MCF 10A (cell line): ENCODE data around the gene RLBP1. TPM values are rescaled to one million over a fixed set of nuclear protein-coding genes. Genes with fewer than 3 reads are reported as not detected.

ENCODE experiments used
- BruUV-seq: library from RNA; stranded (reverse); fragments of 400-500 nt; replicated peaks from 2 replicates; lab custom pipeline; 2021; lab: Mats Ljungman, UMichigan
- CTCF ChIA-PET: fragments of 300-600 bp; sonication (Branson Sonifier 250); formaldehyde crosslinking; extraction: SDS; loops from one replicate; lab custom pipeline; 2021; ENCODE audit warnings: antibody characterized with exemption, inconsistent platforms; lab: Yijun Ruan, JAX
- POLR2A ChIA-PET: fragments of 300-600, 350-650 bp; sonication (Branson Sonifier 250); formaldehyde crosslinking; extraction: SDS; loops from one replicate; lab custom pipeline; 2020; ENCODE audit warnings: antibody characterized with exemption, inconsistent platforms; lab: Yijun Ruan, JAX
- DNase-seq: peaks from one replicate; pipeline ENCODE4 v3.0.0-alpha.2; 2018; ENCODE audit not compliant: unreplicated experiment
- H3K27ac Mint-ChIP-seq: one replicate; pipeline ENCODE4 v1.8.0; 2022; ENCODE audit warnings: mild to moderate bottlenecking, low read depth, mixed read lengths; ENCODE audit not compliant: unreplicated experiment
- H3K27me3 Mint-ChIP-seq: one replicate; pipeline ENCODE4 v1.8.0; 2022; ENCODE audit warnings: mixed read lengths; ENCODE audit not compliant: insufficient read depth, unreplicated experiment
- H3K36me3 Mint-ChIP-seq: one replicate; pipeline ENCODE4 v1.8.0; 2022; ENCODE audit warnings: mild to moderate bottlenecking, moderate library complexity, mixed read lengths; ENCODE audit not compliant: insufficient read depth, unreplicated experiment
- H3K4me1 Mint-ChIP-seq: one replicate; pipeline ENCODE4 v1.8.0; 2022; ENCODE audit warnings: mixed read lengths; ENCODE audit not compliant: insufficient read depth, unreplicated experiment
- H3K4me3 Mint-ChIP-seq: one replicate; pipeline ENCODE4 v1.8.0; 2022; ENCODE audit warnings: mild to moderate bottlenecking, moderate library complexity, mixed read lengths; ENCODE audit not compliant: unreplicated experiment
- H3K9me3 Mint-ChIP-seq: one replicate; pipeline ENCODE4 v1.8.0; 2022; ENCODE audit warnings: mixed read lengths; ENCODE audit not compliant: unreplicated experiment
- intact Hi-C: fragments of 100-400 bp; cut with micrococcal nuclease; formaldehyde crosslinking; loops from 2 replicates; pipeline ENCODE4 v1.14.1; 2022
- total RNA-seq: library from RNA; stranded (reverse); gene quantifications from 2 replicates; pipeline ENCODE4 v1.2.3, GENCODE V29; 2022
- TF ChIP-seq, protein P1 (sequence below): fragments of 200-600 bp; IDR thresholded peaks from one replicate; pipeline ENCODE4 v1.8.0; 2022; ENCODE audit warnings: antibody characterized with exemption, mild to moderate bottlenecking; ENCODE audit not compliant: unreplicated experiment

The RLBP1 gene
- total RNA-seq, 1 experiment from 2014 or later, result not detected

DNA sequence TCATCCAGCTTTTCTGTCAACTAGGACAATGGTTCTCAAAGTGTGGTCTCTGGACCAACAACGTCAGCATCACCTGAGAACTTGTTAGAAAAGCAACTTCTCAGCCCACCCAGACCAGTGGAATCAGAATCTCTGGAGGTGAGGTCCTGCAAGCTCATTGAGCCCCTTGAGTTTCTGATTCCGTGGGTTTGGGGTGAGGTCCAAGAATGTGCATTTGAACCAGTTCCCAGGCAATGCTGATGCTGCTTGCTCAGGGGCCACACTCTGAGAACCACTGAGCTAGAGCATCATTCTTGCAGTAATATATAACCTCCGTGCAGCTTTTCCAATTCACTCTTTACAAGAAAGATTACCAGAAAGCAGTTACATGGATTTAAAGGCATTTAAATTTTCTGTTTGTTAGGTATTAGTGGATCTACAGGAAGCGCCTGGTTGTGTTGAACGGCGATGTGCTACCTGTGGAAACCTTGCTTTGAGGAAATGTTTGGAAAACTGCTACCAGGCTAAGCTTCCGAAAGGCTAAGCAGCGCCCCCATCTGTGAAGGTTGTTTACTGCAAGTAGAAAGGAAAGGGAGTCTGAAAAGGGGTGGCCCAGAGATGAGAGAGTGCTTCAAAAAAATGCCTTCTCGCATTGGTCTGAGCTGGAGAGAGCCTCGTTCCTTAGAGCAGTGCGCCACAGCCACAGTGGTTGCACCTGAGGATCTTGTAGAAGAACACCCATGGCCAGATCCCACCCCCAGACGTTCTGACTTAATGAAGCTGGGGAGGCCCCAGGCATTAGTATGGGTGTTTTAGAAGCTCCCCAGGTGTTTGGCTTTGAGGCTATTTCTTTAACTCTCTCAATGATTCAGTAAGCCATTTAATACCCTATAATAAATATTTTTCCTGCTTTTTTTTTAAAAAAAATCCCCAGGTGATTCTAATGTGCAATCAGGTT is 50.0 kb downstream of the RLBP1 start:
- peak; percentile 70 for DNase-seq
- peaks cover 6% of the 10 kb centered on the region for H3K36me3 Mint-ChIP-seq

DNA sequence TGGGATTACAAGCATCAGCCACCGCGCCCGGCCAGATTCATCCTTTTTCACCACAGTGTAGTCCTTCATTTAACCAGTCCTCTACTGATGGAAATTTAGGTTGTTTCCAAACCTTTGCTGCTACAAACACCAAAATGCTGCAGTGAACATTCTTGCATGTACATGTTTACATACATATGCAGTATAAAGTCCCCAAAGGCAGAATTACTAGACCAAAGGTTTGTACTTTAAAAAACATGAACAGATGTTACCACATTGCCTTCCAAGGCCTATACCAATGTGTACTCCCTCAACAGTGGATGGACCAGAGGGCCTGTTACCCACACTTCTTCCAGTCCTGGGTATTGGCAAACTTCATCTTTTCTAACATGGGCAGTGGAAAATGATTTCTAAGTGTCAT is 51.0 kb downstream of the RLBP1 start:
- Mint-ChIP-seq H3K27me3 (no peaks in the 10 kb centered on the region), H3K27ac (no peak overlapping the region), H3K4me3 (no peak overlapping the region), H3K9me3 (no peaks in the 10 kb centered on the region), H3K4me1 (peaks cover 19% of the 10 kb centered on the region), H3K36me3 (peaks cover 6% of the 10 kb centered on the region)
- ChIA-PET POLR2A (interaction anchor here (0.7 to 1.0 kb wide), 2 partner anchors 69 to 82 kb away, joined by 3 read pairs; partner anchors contain the start of gene ABHD2), CTCF (interaction anchor here (0.7 to 20.8 kb wide), 11 partner anchors 11 to 113 kb away, joined by 3 to 452 read pairs (median 8); partner anchors contain the start of gene ABHD2)
- DNase-seq, result no peak
- no TSS peak for BruUV-seq
- TF ChIP-seq, protein P1, sequence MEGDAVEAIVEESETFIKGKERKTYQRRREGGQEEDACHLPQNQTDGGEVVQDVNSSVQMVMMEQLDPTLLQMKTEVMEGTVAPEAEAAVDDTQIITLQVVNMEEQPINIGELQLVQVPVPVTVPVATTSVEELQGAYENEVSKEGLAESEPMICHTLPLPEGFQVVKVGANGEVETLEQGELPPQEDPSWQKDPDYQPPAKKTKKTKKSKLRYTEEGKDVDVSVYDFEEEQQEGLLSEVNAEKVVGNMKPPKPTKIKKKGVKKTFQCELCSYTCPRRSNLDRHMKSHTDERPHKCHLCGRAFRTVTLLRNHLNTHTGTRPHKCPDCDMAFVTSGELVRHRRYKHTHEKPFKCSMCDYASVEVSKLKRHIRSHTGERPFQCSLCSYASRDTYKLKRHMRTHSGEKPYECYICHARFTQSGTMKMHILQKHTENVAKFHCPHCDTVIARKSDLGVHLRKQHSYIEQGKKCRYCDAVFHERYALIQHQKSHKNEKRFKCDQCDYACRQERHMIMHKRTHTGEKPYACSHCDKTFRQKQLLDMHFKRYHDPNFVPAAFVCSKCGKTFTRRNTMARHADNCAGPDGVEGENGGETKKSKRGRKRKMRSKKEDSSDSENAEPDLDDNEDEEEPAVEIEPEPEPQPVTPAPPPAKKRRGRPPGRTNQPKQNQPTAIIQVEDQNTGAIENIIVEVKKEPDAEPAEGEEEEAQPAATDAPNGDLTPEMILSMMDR, result no peak
- intact Hi-C loops, result no loop called here

More for the DNA sequence above, 50.0 kb downstream of the RLBP1 start:
- ChIA-PET CTCF (interaction anchor here (0.5 to 20.8 kb wide), 28 partner anchors 11 to 513 kb away, joined by 3 to 452 read pairs (median 4); partner anchors contain the start of gene ABHD2), POLR2A (interaction anchor here (0.5 to 1.0 kb wide), 7 partner anchors 50 to 550 kb away, joined by 3 to 5 read pairs (median 3); partner anchors contain the start of gene ABHD2)
- TF ChIP-seq, protein P1, result peak; percentile 65
- Mint-ChIP-seq H3K4me3 (no peak overlapping the region), H3K9me3 (no peaks in the 10 kb centered on the region), H3K4me1 (peaks cover 19% of the 10 kb centered on the region), H3K27me3 (no peaks in the 10 kb centered on the region), H3K27ac (no peak overlapping the region)
- no TSS peak for BruUV-seq
- intact Hi-C loops, result loop anchor here (1.0 kb wide), 1 partner anchor 114 kb away; no protein-coding TSS in a partner anchor

DNA sequence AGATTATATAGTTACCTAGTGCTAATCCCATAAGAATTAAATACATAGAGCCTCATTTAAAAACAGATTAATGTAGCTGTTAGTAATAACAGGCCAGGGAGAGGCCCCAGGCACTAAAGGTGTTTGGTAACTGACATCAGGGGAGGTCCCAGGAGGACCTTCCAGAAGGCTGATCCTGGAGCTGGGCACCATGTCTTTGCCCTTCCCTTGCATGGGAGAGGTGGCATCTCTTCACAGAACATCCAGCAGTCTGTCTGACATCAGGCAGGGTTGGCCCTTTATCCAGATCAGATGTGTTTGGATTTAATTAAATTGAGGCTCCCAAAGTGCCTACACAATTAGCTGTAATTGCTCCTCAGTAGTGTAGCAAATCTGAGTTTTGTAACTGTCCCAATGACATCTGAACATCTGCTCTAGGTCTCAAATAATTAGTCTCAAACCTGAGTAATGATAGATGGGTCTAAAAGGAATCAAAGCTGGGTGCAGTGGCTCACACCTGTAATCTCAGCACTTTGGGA is 53.0 kb downstream of the RLBP1 start:
- intact Hi-C loops, result no loop called here
- DNase-seq, result no peak
- ChIA-PET CTCF (interaction anchor here (0.6 to 20.8 kb wide), 16 partner anchors 9 to 282 kb away, joined by 3 to 452 read pairs (median 3); no protein-coding TSS in a partner anchor), POLR2A (interaction anchor here (1.0 to 2.1 kb wide), 6 partner anchors 10 to 80 kb away, joined by 3 to 12 read pairs (median 6); partner anchors contain the start of gene ABHD2)
- TF ChIP-seq, protein P1, result no peak
- Mint-ChIP-seq H3K4me3 (no peak overlapping the region), H3K27me3 (no peaks in the 10 kb centered on the region), H3K27ac (peak overlapping the region; percentile 65), H3K4me1 (peaks cover 12% of the 10 kb centered on the region), H3K36me3 (peaks cover 6% of the 10 kb centered on the region), H3K9me3 (no peaks in the 10 kb centered on the region)
- BruUV-seq, result no TSS peak
